Subcutaneous adipose tissue (tissue), 4 donors: Measurements from ENCODE around the gene TSPAN3. TPM values are rescaled to one million over a fixed set of nuclear protein-coding genes. Genes with fewer than 3 reads are reported as not detected.

Experiments used
- CTCF ChIP-seq: fragments of 450-650 bp; IDR thresholded peaks from one replicate; pipeline ENCODE4 v1.5.1; 2016; ENCODE audit warnings: low read depth, mild to moderate bottlenecking, control low read depth, antibody characterized with exemption, moderate library complexity
- total RNA-seq, 4 donors: library from RNA; depleted of rRNA; stranded (reverse); fragments of >200 nt; gene quantifications; one replicate each; pipeline ENCODE4 v1.1.0, GENCODE V29; 2016

Gene TSPAN3
- total RNA-seq, 4 donors from 2014 or later, result 274 to 484 (median 372) TPM

- TF ChIP-seq CTCF, result no peak
These were observed 655 bp upstream of the TSPAN3 start for GRCh38 chr15:77071305-77072223.

- no peak for TF ChIP-seq CTCF
These were observed 772 bp downstream of the TSPAN3 start for GRCh38 chr15:77070180-77070494.

- no peak for TF ChIP-seq CTCF
These were observed 1.3 kb downstream of the TSPAN3 start for GRCh38 chr15:77069521-77070121.

- no peak for TF ChIP-seq CTCF
These were observed 2.3 kb downstream of the TSPAN3 start for GRCh38 chr15:77068633-77069032.

- no peak for TF ChIP-seq CTCF
These were observed 3.1 kb downstream of the TSPAN3 start for GRCh38 chr15:77067691-77068367.

GRCh38 chr15:77066971-77067690 is 3.8 kb downstream of the TSPAN3 start:
- TF ChIP-seq CTCF, result no peak
